GM19324 (cell line): Measurements from ENCODE around the gene IGFLR1.
"Not testable (repeated sequence)": the region's sequence is repeated elsewhere in the genome, so short reads cannot be mapped to it uniquely, and the experiment has no call there.

ENCODE experiments used
- ATAC-seq: cut with Tn5 transposase; IDR thresholded peaks from one replicate; pipeline ENCODE4 v1.9.1; 2021; ENCODE audit warnings: mild to moderate bottlenecking, moderate library complexity; ENCODE audit not compliant: unreplicated experiment, low FRiP score

The IGFLR1 gene

GRCh38 chr19:35777961-35778360 is 35.7 kb upstream of the IGFLR1 start:
- no peak for ATAC-seq

GRCh38 chr19:35777086-35777841 is 35.0 kb upstream of the IGFLR1 start:
- ATAC-seq, result no peak

- no peak for ATAC-seq
Observed at GRCh38 chr19:35776102-35776788, 34.0 kb upstream of the IGFLR1 start.

- ATAC-seq, result peak; percentile 97
Observed at GRCh38 chr19:35775298-35776101, 33.2 kb upstream of the IGFLR1 start, which contains the start of gene ARHGAP33. TSS of gene ARHGAP33 (plus strand) at chr19:35775564. CDS start at chr19:35775659, 95 bp downstream.

GRCh38 chr19:35775046-35775297 is 32.7 kb upstream of the IGFLR1 start:
- no peak for ATAC-seq

GRCh38 chr19:35774274-35775045 is 32.2 kb upstream of the IGFLR1 start:
- no peak for ATAC-seq

GRCh38 chr19:35773020-35773806 is 31.0 kb upstream of the IGFLR1 start:
- ATAC-seq, result no peak

GRCh38 chr19:35772362-35772761 is 30.1 kb upstream of the IGFLR1 start:
- ATAC-seq, result not testable (repeated sequence)

- no peak for ATAC-seq
Observed at GRCh38 chr19:35768082-35768421, 25.8 kb upstream of the IGFLR1 start.

GRCh38 chr19:35767288-35768081 is 25.2 kb upstream of the IGFLR1 start:
- no peak for ATAC-seq

GRCh38 chr19:35766571-35767104 is 24.4 kb upstream of the IGFLR1 start:
- ATAC-seq, result no peak

- no peak for ATAC-seq
Observed at GRCh38 chr19:35764432-35765315, 22.4 kb upstream of the IGFLR1 start.

GRCh38 chr19:35760711-35761349 is 18.6 kb upstream of the IGFLR1 start:
- ATAC-seq, result no peak

- no peak for ATAC-seq
Observed at GRCh38 chr19:35759697-35760096, 17.4 kb upstream of the IGFLR1 start.

GRCh38 chr19:35757749-35758608 is 15.7 kb upstream of the IGFLR1 start, which contains the start of gene PROSER3:
TSS of gene PROSER3 (plus strand) at chr19:35758176. CDS start at chr19:35758216, 40 bp downstream.
- ATAC-seq, result peak; percentile 94

- ATAC-seq, result no peak
Observed at GRCh38 chr19:35757231-35757748, 15.0 kb upstream of the IGFLR1 start.
